Upper lobe of left lung (tissue), 6 donors: ENCODE data around the gene PLA2G4D. TPM values are rescaled to one million over a fixed set of nuclear protein-coding genes. Genes with fewer than 3 reads are reported as not detected.

Source experiments
- ATAC-seq, 2 donors: fragments of 200-7000 bp; cut with Tn5 transposase; one replicate each; pipeline ENCODE4 v1.9.1; 2022; ENCODE audit warnings: mild to moderate bottlenecking in 2 of 2, moderate library complexity in 2 of 2; ENCODE audit not compliant: low FRiP score in 2 of 2
- DNase-seq, 2 donors: peaks; one replicate each; pipeline ENCODE4 v3.0.0-alpha.2; 2019 to 2020
- H3K27ac ChIP-seq, 4 donors: fragments of 200-600 bp; sonication (generic); one replicate each; pipeline ENCODE4 v1.5.1; 2016 to 2019
- H3K27me3 ChIP-seq, 4 donors: fragments of 200-600 bp; sonication (generic); one replicate each; pipeline ENCODE4 v1.5.1; 2017 to 2019
- H3K36me3 ChIP-seq, 4 donors: fragments of 200-600 bp; sonication (generic); one replicate each; pipeline ENCODE4 v1.5.1; 2016 to 2019
- H3K4me1 ChIP-seq, 4 donors: fragments of 200-600 bp; sonication (generic); one replicate each; pipeline ENCODE4 v1.5.1; 2018 to 2019
- H3K4me3 ChIP-seq, 4 donors: fragments of 200-600 bp; sonication (generic); one replicate each; pipeline ENCODE4 v1.5.1; 2017 to 2019; ENCODE audit warnings: mild to moderate bottlenecking in 2 of 4, moderate library complexity in 1 of 4
- H3K9me3 ChIP-seq, 4 donors: fragments of 200-600 bp; sonication (generic); one replicate each; pipeline ENCODE4 v1.5.1; 2018 to 2019
- CTCF ChIP-seq, 6 experiments: fragments of 450-650 bp in 4 of 6; fragments of 200-600 bp in 2 of 6; sonication (generic) in 2 of 6; IDR thresholded peaks; one replicate each; pipeline ENCODE4 v1.5.1; 2016 to 2019; ENCODE audit warnings: antibody characterized with exemption in 6 of 6
- EP300 ChIP-seq, 4 donors: sonication (generic); formaldehyde crosslinking; IDR thresholded peaks; one replicate each; pipeline ENCODE4 v1.5.1; 2017; ENCODE audit warnings: antibody characterized with exemption in 4 of 4, control low read depth in 2 of 4
- POLR2A ChIP-seq, 4 donors: fragments of 450-650 bp; IDR thresholded peaks; one replicate each; pipeline ENCODE4 v1.5.1; 2016 to 2017; ENCODE audit warnings: antibody characterized with exemption in 4 of 4, mild to moderate bottlenecking in 2 of 4
- POLR2AphosphoS5 ChIP-seq, 2 donors: sonication (generic); formaldehyde crosslinking; IDR thresholded peaks; one replicate each; pipeline ENCODE4 v1.5.1; 2017; ENCODE audit warnings: antibody characterized with exemption in 2 of 2
- WGBS, 2 donors: methylation state at CpG; one replicate each; pipeline ENCODE4 v1.1.5; 2017 to 2018; 5-methylcytosine and 5-hydroxymethylcytosine counted together
- total RNA-seq, 6 donors: library from RNA; depleted of rRNA in 4 of 6; stranded (reverse); fragments of >200 nt in 4 of 6; gene quantifications; one replicate each; pipeline versions ENCODE4 v1.1.0 to v1.2.1, GENCODE V29; 2016 to 2021
- donor health status: DM: no; HTN: no; CAD: no; lungs with moderate emphysema.
- donor health status: DM: no; HTN: yes; CAD: no; lungs with severe emphysema.

PLA2G4D gene
- total RNA-seq, 6 donors from 2014 or later: not detected

GRCh38 chr15:42131826-42132806 is 37.8 kb upstream of the PLA2G4D start:
- Histone ChIP-seq H3K27ac (peak overlapping the region in 1 of 4 donors; percentile 34), H3K4me1 (peaks cover 0 to 6% (median 2%) of the 10 kb centered on the region in 4 donors), H3K36me3 (no peaks in the 10 kb centered on the region), H3K27me3 (no peaks in the 10 kb centered on the region), H3K9me3 (no peaks in the 10 kb centered on the region), H3K4me3 (no peak overlapping the region)
- DNase-seq (peak in 1 of 2 donors; percentile 84), ATAC-seq (peak; percentile 40 to 87)
- WGBS, 2 donors: 62 to 77% methylated on average over 9 of the region's 9 CpGs
- no peak for TF ChIP-seq EP300 (IDR thresholded peaks at IDR 0.05)
- TF ChIP-seq POLR2AphosphoS5 (IDR thresholded peaks at IDR 0.05): peak in 1 of 2 donors; percentile 26
- TF ChIP-seq POLR2A (IDR thresholded peaks at IDR 0.05): peak in 1 of 4 donors; percentile 21

DNA sequence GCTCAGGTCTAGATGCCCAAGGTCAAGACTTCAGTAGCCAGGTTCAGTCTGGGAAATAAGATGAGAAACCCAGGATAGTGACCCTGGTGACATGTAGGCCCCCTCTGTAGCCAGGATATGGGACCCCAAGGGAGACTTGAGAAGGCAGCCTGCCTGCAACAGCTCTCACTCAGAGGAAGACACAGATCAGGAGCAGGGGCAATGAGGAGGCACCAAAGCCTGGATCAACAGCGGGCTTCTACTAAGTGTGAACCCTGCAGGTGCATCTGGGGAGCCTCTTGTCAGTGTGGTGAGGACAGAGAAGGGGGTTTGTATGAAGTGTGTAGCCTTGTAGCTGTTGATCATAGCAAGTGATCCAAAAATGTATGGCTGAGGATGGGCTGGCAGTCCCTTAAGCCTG is 36.6 kb upstream of the PLA2G4D start:
- no peak for DNase-seq
- Histone ChIP-seq H3K36me3 (no peaks in the 10 kb centered on the region), H3K4me3 (no peak overlapping the region), H3K27me3 (no peaks in the 10 kb centered on the region), H3K9me3 (no peaks in the 10 kb centered on the region), H3K4me1 (peaks cover 0 to 6% (median 2%) of the 10 kb centered on the region in 4 donors), H3K27ac (no peak overlapping the region)
- TF ChIP-seq POLR2AphosphoS5 (IDR thresholded peaks at IDR 0.05) (no peak), POLR2A (IDR thresholded peaks at IDR 0.05) (no peak), EP300 (IDR thresholded peaks at IDR 0.05) (no peak), CTCF (IDR thresholded peaks at IDR 0.05) (no peak)
- ATAC-seq: no peak
- WGBS, 2 donors: 88 to 100% methylated on average over 1 of the region's 1 CpG

- Histone ChIP-seq H3K9me3 (no peaks in the 10 kb centered on the region), H3K27me3 (no peaks in the 10 kb centered on the region), H3K4me1 (peaks cover 0 to 6% (median 2%) of the 10 kb centered on the region in 4 donors), H3K27ac (no peak overlapping the region), H3K4me3 (no peak overlapping the region), H3K36me3 (no peaks in the 10 kb centered on the region)
- ATAC-seq (no peak), DNase-seq (no peak)
- TF ChIP-seq POLR2A (IDR thresholded peaks at IDR 0.05) (no peak), CTCF (IDR thresholded peaks at IDR 0.05) (no peak), POLR2AphosphoS5 (IDR thresholded peaks at IDR 0.05) (no peak), EP300 (IDR thresholded peaks at IDR 0.05) (no peak)
- WGBS, 2 donors: 75 to 77% methylated on average over 4 to 8 of the region's 8 CpGs
Observed at GRCh38 chr15:42130246-42130986, 36.1 kb upstream of the PLA2G4D start.

DNA sequence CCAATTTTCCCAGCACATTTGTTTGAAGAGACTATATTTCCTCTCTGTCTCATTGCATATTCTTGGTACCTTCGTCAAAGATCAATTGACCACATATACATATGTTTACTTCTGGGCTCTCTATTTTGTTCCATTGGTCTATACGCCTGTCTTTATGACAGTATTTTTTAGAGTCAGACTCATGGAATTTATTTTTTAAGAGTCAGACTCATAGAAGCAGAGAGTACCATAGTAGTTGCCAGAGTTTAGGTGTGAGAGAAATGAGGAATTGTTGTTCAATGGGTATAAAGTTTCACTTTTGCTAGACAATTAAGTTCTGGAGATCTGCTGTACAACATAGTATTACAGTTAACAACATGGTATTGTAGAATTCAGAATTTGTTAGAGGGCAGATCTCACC is 35.0 kb upstream of the PLA2G4D start:
- H3K4me1 ChIP-seq: peaks cover 0 to 6% (median 2%) of the 10 kb centered on the region in 4 donors
- H3K27me3 ChIP-seq: no peaks in the 10 kb centered on the region
- no peak overlapping the region for H3K4me3 ChIP-seq
- H3K9me3 ChIP-seq: no peaks in the 10 kb centered on the region
- ATAC-seq (no peak), DNase-seq (no peak)
- no peaks in the 10 kb centered on the region for H3K36me3 ChIP-seq
- H3K27ac ChIP-seq: no peak overlapping the region
- TF ChIP-seq EP300 (IDR thresholded peaks at IDR 0.05) (no peak), POLR2A (IDR thresholded peaks at IDR 0.05) (no peak), POLR2AphosphoS5 (IDR thresholded peaks at IDR 0.05) (no peak), CTCF (IDR thresholded peaks at IDR 0.05) (no peak)
- WGBS, 2 donors: 90 to 91% methylated on average over 2 of the region's 2 CpGs

GRCh38 chr15:42128476-42128875 is 34.1 kb upstream of the PLA2G4D start:
- H3K9me3 ChIP-seq: no peaks in the 10 kb centered on the region
- ATAC-seq (no peak), DNase-seq (no peak)
- no peak overlapping the region for H3K27ac ChIP-seq
- TF ChIP-seq POLR2AphosphoS5 (IDR thresholded peaks at IDR 0.05): no peak
- no peak for TF ChIP-seq CTCF (IDR thresholded peaks at IDR 0.05)
- TF ChIP-seq POLR2A (IDR thresholded peaks at IDR 0.05): no peak
- TF ChIP-seq EP300 (IDR thresholded peaks at IDR 0.05): no peak
- H3K4me3 ChIP-seq: no peak overlapping the region
- peaks cover 0 to 6% (median 2%) of the 10 kb centered on the region in 4 donors for H3K4me1 ChIP-seq
- no peaks in the 10 kb centered on the region for H3K36me3 ChIP-seq
- 68 to 75% methylated on average over 6 of the region's 6 CpGs for WGBS, 2 donors
- H3K27me3 ChIP-seq: no peaks in the 10 kb centered on the region
